ENCODE measurements around the gene TIE1. TPM values are rescaled to one million over a fixed set of nuclear protein-coding genes. Genes with fewer than 3 reads are reported as not detected.

Gene TIE1
- total RNA-seq, 1 experiment from 2014 or later = 1.2 TPM

GRCh38 chr1:43316738-43317520 lies 16.1 kb downstream of the TIE1 start:
- Histone ChIP-seq H3K79me2 (ENCODE audit: insufficient read depth, low read length) (no peaks in the 10 kb centered on the region), H3T11ph (ENCODE audit: low read length) (no peak overlapping the region), H4K8ac (replicated peaks; ENCODE audit: insufficient read length, low read depth, low read length) (no peak overlapping the region), H3K14ac (ENCODE audit: insufficient read depth, low read length) (peak overlapping the region; percentile 46; the same call in 1 of the 2 replicates), H4K91ac (ENCODE audit: insufficient read length, low read depth, low read length) (no peak overlapping the region), H3K23ac (ENCODE audit: insufficient read length, low read depth, low read length) (no peak overlapping the region), H3K27ac (ENCODE audit: insufficient read length, low read depth, low read length) (no peak overlapping the region), H2BK120ac (ENCODE audit: low read depth, low read length, poor library complexity, severe bottlenecking) (no peak overlapping the region), H2AK5ac (ENCODE audit: insufficient read length, low read length) (no peak overlapping the region), H4K20me1 (ENCODE audit: control insufficient read depth, insufficient read depth, insufficient read length) (no peaks in the 10 kb centered on the region), H2BK15ac (ENCODE audit: low read depth, low read length) (no peak overlapping the region), H2BK12ac (ENCODE audit: insufficient read length, low read depth, low read length) (no peak overlapping the region), H2BK20ac (ENCODE audit: low read depth, low read length, poor library complexity, severe bottlenecking) (no peak overlapping the region), H3K27me3 (ENCODE audit: insufficient read depth, low read length) (no peaks in the 10 kb centered on the region), H3K4me1 (ENCODE audit: insufficient read depth, low read length) (no peaks in the 10 kb centered on the region), H3K4me2 (ENCODE audit: insufficient read depth, insufficient read length, low read length) (no peak overlapping the region), H2BK5ac (ENCODE audit: insufficient read length, low read length) (no peak overlapping the region), H2AFZ (ENCODE audit: low read length) (no peak overlapping the region), H4K5ac (ENCODE audit: insufficient read length, low read depth, low read length) (no peak overlapping the region), H3K4ac (ENCODE audit: low read depth, low read length) (no peak overlapping the region), H3K23me2 (ENCODE audit: insufficient read length, low read depth, low read length, poor library complexity, severe bottlenecking) (no peaks in the 10 kb centered on the region), H3K9ac (ENCODE audit: extremely low read depth, insufficient read length, low read length) (no peak overlapping the region), H3K9me3 (ENCODE audit: control insufficient read depth, low read depth, low read length) (no peaks in the 10 kb centered on the region), H3K79me1 (ENCODE audit: insufficient read depth, low read depth, low read length, poor library complexity, severe bottlenecking) (no peaks in the 10 kb centered on the region), H3K18ac (ENCODE audit: insufficient read length, low read depth, low read length) (no peak overlapping the region), H3K56ac (ENCODE audit: insufficient read length, low read depth, low read length) (no peak overlapping the region)
- H3K4me1 Mint-ChIP-seq = peaks cover 7 to 11% of the 10 kb centered on the region in 2 experiments
- H3K27me3 Mint-ChIP-seq (ENCODE audit: low read depth) = no peaks in the 10 kb centered on the region; the same call in none of the 2 replicates
- H3K36me3 Mint-ChIP-seq (ENCODE audit: insufficient read depth in 1 of 3, low read depth in 3 of 3) = no peaks in the 10 kb centered on the region
- no peak overlapping the region for H3K4me3 Mint-ChIP-seq
- no peaks in the 10 kb centered on the region for H3K9me3 Mint-ChIP-seq
- no peak for DNase-seq
- peak; percentile 46 for TF ChIP-seq CTCF (conservative IDR thresholded peaks at IDR 0.05)
- H3K27ac Mint-ChIP-seq = no peak overlapping the region; a peak in 2 of 7 replicates
- WGBS (ENCODE audit: extremely low coverage, insufficient read length, low lambda C conversion rate) = no CpG with 5 or more reads among the region's 16 CpGs
